ENCODE measurements around the gene ASB2. TPM values are rescaled to one million over a fixed set of nuclear protein-coding genes. Genes with fewer than 3 reads are reported as not detected.
A peak's percentile ranks its signal among the peaks of the same experiment; 100 is the strongest.

Gene ASB2
- total RNA-seq, 4 donors from 2014 or later, result 22.1 to 35.8 (median 27.9) TPM

GRCh38 chr14:93943052-93943451, 33.3 kb downstream of the ASB2 start:
- H3K27me3 ChIP-seq, result peaks cover 10% of the 10 kb centered on the region
- DNase-seq, result no peak
- TF ChIP-seq POLR2AphosphoS5 (IDR thresholded peaks at IDR 0.05) (no peak), EP300 (IDR thresholded peaks at IDR 0.05; ENCODE audit: low read depth) (no peak), CTCF (IDR thresholded peaks at IDR 0.05) (no peak), POLR2A (IDR thresholded peaks at IDR 0.05) (no peak)
- peaks cover 0 to 9% (median 4%) of the 10 kb centered on the region in 4 donors for H3K4me1 ChIP-seq
- WGBS, 2 donors (ENCODE audit: low coverage in 1 of 2), result 80 to 89% methylated on average over 1 to 10 of the region's 10 CpGs
- H3K36me3 ChIP-seq, result no peaks in the 10 kb centered on the region
- no peaks in the 10 kb centered on the region for H3K9me3 ChIP-seq
- intact Hi-C loops (cut with DNase I; ENCODE audit: low total_unique reads), result no loop called here
- H3K4me3 ChIP-seq, result no peak overlapping the region
- in situ Hi-C loops (cut with MboI; ENCODE audit: low pct_ligation_motif_present in 1 of 4, low pct_unique_long_range_greater_than_20kb in 1 of 4, low sequenced_read_pairs in 3 of 4), result loop anchor here in 2 of 4 donors (5.0 kb wide), 1 partner anchor 59 kb away; no protein-coding TSS in a partner anchor
- peak overlapping the region in 1 of 4 donors; percentile 78 for H3K27ac ChIP-seq

GRCh38 chr14:93941293-93941910, 35.0 kb downstream of the ASB2 start:
- H3K36me3 ChIP-seq, result no peaks in the 10 kb centered on the region
- in situ Hi-C loops (cut with MboI; ENCODE audit: low pct_ligation_motif_present in 1 of 4, low pct_unique_long_range_greater_than_20kb in 1 of 4, low sequenced_read_pairs in 3 of 4) (loop anchor here in 2 of 4 donors (5.0 kb wide), 1 partner anchor 61 kb away; no protein-coding TSS in a partner anchor), intact Hi-C loops (cut with DNase I; ENCODE audit: low total_unique reads) (no loop called here)
- no peak for DNase-seq
- H3K4me1 ChIP-seq, result peaks cover 0 to 9% (median 4%) of the 10 kb centered on the region in 4 donors
- peak overlapping the region; percentile 21 to 78 (median 36) for H3K27ac ChIP-seq
- WGBS, 2 donors (ENCODE audit: low coverage in 1 of 2), result 70% methylated on average over 16 of the region's 16 CpGs; no CpG with 5 or more reads in 1 of the 2 donors
- H3K27me3 ChIP-seq, result peaks cover 10% of the 10 kb centered on the region
- TF ChIP-seq EP300 (IDR thresholded peaks at IDR 0.05; ENCODE audit: low read depth) (no peak), POLR2AphosphoS5 (IDR thresholded peaks at IDR 0.05) (no peak), CTCF (IDR thresholded peaks at IDR 0.05) (no peak), POLR2A (IDR thresholded peaks at IDR 0.05) (no peak)
- no peaks in the 10 kb centered on the region for H3K9me3 ChIP-seq
- H3K4me3 ChIP-seq, result no peak overlapping the region

- peak overlapping the region; percentile 25 to 78 (median 48) for H3K27ac ChIP-seq
- intact Hi-C loops (cut with DNase I; ENCODE audit: low total_unique reads) (no loop called here), in situ Hi-C loops (cut with MboI; ENCODE audit: low pct_ligation_motif_present in 1 of 4, low pct_unique_long_range_greater_than_20kb in 1 of 4, low sequenced_read_pairs in 3 of 4) (loop anchor here in 2 of 4 donors (5.0 kb wide), 1 partner anchor 62 kb away; no protein-coding TSS in a partner anchor)
- no peak overlapping the region for H3K4me3 ChIP-seq
- DNase-seq, result no peak
- H3K27me3 ChIP-seq, result peaks cover 10% of the 10 kb centered on the region
- WGBS, 2 donors (ENCODE audit: low coverage in 1 of 2), result 82 to 90% methylated on average over 6 of the region's 6 CpGs
- TF ChIP-seq EP300 (IDR thresholded peaks at IDR 0.05; ENCODE audit: low read depth), result no peak
- TF ChIP-seq CTCF (IDR thresholded peaks at IDR 0.05), result no peak
- no peak for TF ChIP-seq POLR2AphosphoS5 (IDR thresholded peaks at IDR 0.05)
- TF ChIP-seq POLR2A (IDR thresholded peaks at IDR 0.05), result no peak
- H3K4me1 ChIP-seq, result peaks cover 0 to 9% (median 4%) of the 10 kb centered on the region in 4 donors
- no peaks in the 10 kb centered on the region for H3K9me3 ChIP-seq
- H3K36me3 ChIP-seq, result no peaks in the 10 kb centered on the region
Observed at GRCh38 chr14:93940437-93940836, 35.9 kb downstream of the ASB2 start.

GRCh38 chr14:93939304-93940229, 36.8 kb downstream of the ASB2 start:
- H3K4me1 ChIP-seq, result peaks cover 0 to 9% (median 4%) of the 10 kb centered on the region in 4 donors
- peaks cover 10% of the 10 kb centered on the region for H3K27me3 ChIP-seq
- no peak for TF ChIP-seq EP300 (IDR thresholded peaks at IDR 0.05; ENCODE audit: low read depth)
- TF ChIP-seq CTCF (IDR thresholded peaks at IDR 0.05), result peak; percentile 58 to 87 (median 81)
- 34% methylated on average over 65 of the region's 84 CpGs; no CpG with 5 or more reads in 1 of the 2 donors for WGBS, 2 donors (ENCODE audit: low coverage in 1 of 2)
- H3K36me3 ChIP-seq, result no peaks in the 10 kb centered on the region
- no peaks in the 10 kb centered on the region for H3K9me3 ChIP-seq
- peak; percentile 87 for DNase-seq
- in situ Hi-C loops (cut with MboI; ENCODE audit: low pct_ligation_motif_present in 1 of 4, low pct_unique_long_range_greater_than_20kb in 1 of 4, low sequenced_read_pairs in 3 of 4), result loop anchor here in 3 of 4 donors (5.0 kb wide), 1 partner anchor 63 kb away; no protein-coding TSS in a partner anchor
- peak overlapping the region; percentile 25 to 78 (median 48) for H3K27ac ChIP-seq
- intact Hi-C loops (cut with DNase I; ENCODE audit: low total_unique reads), result loop anchor here (2.0 kb wide), 1 partner anchor 61 kb away; no protein-coding TSS in a partner anchor
- H3K4me3 ChIP-seq, result peak overlapping the region in 2 of 4 donors; percentile 23 to 37
